K562 (cell line): ENCODE data around the gene PPFIA3. TPM values are rescaled to one million over a fixed set of nuclear protein-coding genes. Genes with fewer than 3 reads are reported as not detected.

Experiments
- ARNT ChIP-seq, 2 experiments: fragments of 450-650 bp; IDR thresholded peaks; 2 replicates each; pipeline ENCODE4 v1.6.1; 2016; ENCODE audit warnings: mild to moderate bottlenecking in 1 of 2
- E2F3 ChIP-seq: fragments of 250-450 bp; sonication (Bioruptor Pico); IDR thresholded peaks from 2 replicates; pipeline ENCODE4 v1.4.0; 2020; ENCODE audit warnings: mild to moderate bottlenecking
- KDM5B ChIP-seq: fragments of 200-600 bp; sonication (generic); IDR thresholded peaks from 2 replicates; pipeline ENCODE4 v1.6.1; 2012; ENCODE audit warnings: low read depth, mild to moderate bottlenecking, moderate library complexity, low read length, control low read depth, inconsistent platforms; ENCODE audit not compliant: insufficient replicate concordance
- LCOR ChIP-seq: sonication (generic); formaldehyde crosslinking; IDR thresholded peaks from 2 replicates; pipeline ENCODE4 v1.8.0; 2022; ENCODE audit warnings: mild to moderate bottlenecking, missing genetic modification reagents
- MTA3 ChIP-seq: fragments of 450-650 bp; formaldehyde crosslinking; IDR thresholded peaks from 2 replicates; pipeline ENCODE4 v1.6.1; 2017; ENCODE audit warnings: mild to moderate bottlenecking, borderline replicate concordance
- SMARCE1 ChIP-seq: fragments of 450-650 bp; IDR thresholded peaks from 2 replicates; pipeline ENCODE4 v1.7.1; 2016; ENCODE audit warnings: mild to moderate bottlenecking
- ZNF224 ChIP-seq: sonication (generic); formaldehyde crosslinking; IDR thresholded peaks from 2 replicates; pipeline ENCODE4 v1.8.0; 2022; ENCODE audit warnings: mild to moderate bottlenecking, missing genetic modification reagents
- ZNF274 ChIP-seq: IDR thresholded peaks from 2 replicates; pipeline ENCODE4 v1.6.1; 2011; ENCODE audit warnings: low read depth, mild to moderate bottlenecking, low read length, moderate library complexity, borderline replicate concordance
- polyA plus RNA-seq, 8 experiments: library from polyadenylated mRNA; depleted of rRNA in 4 of 8; stranded (reverse) in 5 of 8; unstranded in 3 of 8; fragments of >200 nt; fragmentation: Nextera tagmentation in 2 of 8; fragmentation: Illumina TruSeq in 1 of 8; extraction: Ambion mirVana in 2 of 8; extraction: Trizol in 1 of 8; gene quantifications; 2 replicates each; pipeline versions ENCODE4 v1.2.1 to v1.2.3, GENCODE V29; 2011 to 2014; ENCODE audit warnings: inconsistent platforms in 1 of 8, missing spikeins in 1 of 8
- total RNA-seq, 7 experiments: library from RNA; depleted of rRNA in 6 of 7; stranded (reverse); fragments of >200 nt in 6 of 7; fragmentation: Illumina TruSeq in 2 of 7; extraction: Trizol in 2 of 7; gene quantifications; 2 replicates each; pipeline versions ENCODE4 v1.2.1 to v1.2.3, GENCODE V29; 2011 to 2021; ENCODE audit warnings: low replicate concordance in 1 of 7
- TF ChIP-seq, protein P1 (sequence below), 2 experiments: IDR thresholded peaks; 2 replicates each; pipeline ENCODE4 v1.6.1; 2012; ENCODE audit warnings: improper control_type of control experiment in 2 of 2, low read depth in 2 of 2, low read length in 2 of 2, borderline replicate concordance in 1 of 2
- TF ChIP-seq, protein P2 (sequence below), 2 experiments: fragments of 250-450 bp in 1 of 2; fragments of 450-650 bp in 1 of 2; sonication (Bioruptor Pico) in 1 of 2; IDR thresholded peaks; 2 replicates each; pipeline versions ENCODE4 v1.6.1 to v1.8.0; 2016 to 2021; ENCODE audit warnings: mild to moderate bottlenecking in 2 of 2, moderate library complexity in 2 of 2, missing compliant biosample characterization in 1 of 2, missing genetic modification characterization in 1 of 2
- TF ChIP-seq, protein P3 (sequence below): fragments of 450-650 bp; IDR thresholded peaks from 2 replicates; pipeline ENCODE4 v1.6.1; 2016; ENCODE audit warnings: mild to moderate bottlenecking, moderate library complexity

PPFIA3 gene
- total and polyA plus RNA-seq, 9 of the 15 experiments (the other 6 are each of a cell fraction or from before 2014, with no cell fraction given): 0.10 to 53.0 (median 17.6) TPM

- TF ChIP-seq ZNF274: no peak
- TF ChIP-seq, protein P1, sequence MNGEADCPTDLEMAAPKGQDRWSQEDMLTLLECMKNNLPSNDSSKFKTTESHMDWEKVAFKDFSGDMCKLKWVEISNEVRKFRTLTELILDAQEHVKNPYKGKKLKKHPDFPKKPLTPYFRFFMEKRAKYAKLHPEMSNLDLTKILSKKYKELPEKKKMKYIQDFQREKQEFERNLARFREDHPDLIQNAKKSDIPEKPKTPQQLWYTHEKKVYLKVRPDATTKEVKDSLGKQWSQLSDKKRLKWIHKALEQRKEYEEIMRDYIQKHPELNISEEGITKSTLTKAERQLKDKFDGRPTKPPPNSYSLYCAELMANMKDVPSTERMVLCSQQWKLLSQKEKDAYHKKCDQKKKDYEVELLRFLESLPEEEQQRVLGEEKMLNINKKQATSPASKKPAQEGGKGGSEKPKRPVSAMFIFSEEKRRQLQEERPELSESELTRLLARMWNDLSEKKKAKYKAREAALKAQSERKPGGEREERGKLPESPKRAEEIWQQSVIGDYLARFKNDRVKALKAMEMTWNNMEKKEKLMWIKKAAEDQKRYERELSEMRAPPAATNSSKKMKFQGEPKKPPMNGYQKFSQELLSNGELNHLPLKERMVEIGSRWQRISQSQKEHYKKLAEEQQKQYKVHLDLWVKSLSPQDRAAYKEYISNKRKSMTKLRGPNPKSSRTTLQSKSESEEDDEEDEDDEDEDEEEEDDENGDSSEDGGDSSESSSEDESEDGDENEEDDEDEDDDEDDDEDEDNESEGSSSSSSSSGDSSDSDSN (IDR thresholded peaks at IDR 0.05; ENCODE audit: borderline replicate concordance in 1 of 2, low read depth in 2 of 2, low read length in 2 of 2): no peak; a peak in 1 of 4 replicates
- 0 out of 2 replicates have a peak, but pooled peaks have one; percentile 25 for TF ChIP-seq E2F3 (CRISPR knock-in tag)
- TF ChIP-seq KDM5B: no peak
- TF ChIP-seq MTA3: peak; percentile 80; the same call in 1 of the 2 replicates
- TF ChIP-seq LCOR (CRISPR knock-in tag): no peak
- no peak for TF ChIP-seq ZNF224 (CRISPR knock-in tag)
- TF ChIP-seq SMARCE1: no peak
- TF ChIP-seq, protein P2, sequence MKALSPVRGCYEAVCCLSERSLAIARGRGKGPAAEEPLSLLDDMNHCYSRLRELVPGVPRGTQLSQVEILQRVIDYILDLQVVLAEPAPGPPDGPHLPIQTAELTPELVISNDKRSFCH (CRISPR knock-in tag; IDR thresholded peaks at IDR 0.05): no peak
- TF ChIP-seq, protein P2 (tag; IDR thresholded peaks at IDR 0.05): peak; percentile 78; the same call in 1 of the 2 replicates
- TF ChIP-seq ARNT (IDR thresholded peaks at IDR 0.05): peak in 1 of 2 experiments; percentile 77; a peak in 1 of 4 replicates
- TF ChIP-seq, protein P3, sequence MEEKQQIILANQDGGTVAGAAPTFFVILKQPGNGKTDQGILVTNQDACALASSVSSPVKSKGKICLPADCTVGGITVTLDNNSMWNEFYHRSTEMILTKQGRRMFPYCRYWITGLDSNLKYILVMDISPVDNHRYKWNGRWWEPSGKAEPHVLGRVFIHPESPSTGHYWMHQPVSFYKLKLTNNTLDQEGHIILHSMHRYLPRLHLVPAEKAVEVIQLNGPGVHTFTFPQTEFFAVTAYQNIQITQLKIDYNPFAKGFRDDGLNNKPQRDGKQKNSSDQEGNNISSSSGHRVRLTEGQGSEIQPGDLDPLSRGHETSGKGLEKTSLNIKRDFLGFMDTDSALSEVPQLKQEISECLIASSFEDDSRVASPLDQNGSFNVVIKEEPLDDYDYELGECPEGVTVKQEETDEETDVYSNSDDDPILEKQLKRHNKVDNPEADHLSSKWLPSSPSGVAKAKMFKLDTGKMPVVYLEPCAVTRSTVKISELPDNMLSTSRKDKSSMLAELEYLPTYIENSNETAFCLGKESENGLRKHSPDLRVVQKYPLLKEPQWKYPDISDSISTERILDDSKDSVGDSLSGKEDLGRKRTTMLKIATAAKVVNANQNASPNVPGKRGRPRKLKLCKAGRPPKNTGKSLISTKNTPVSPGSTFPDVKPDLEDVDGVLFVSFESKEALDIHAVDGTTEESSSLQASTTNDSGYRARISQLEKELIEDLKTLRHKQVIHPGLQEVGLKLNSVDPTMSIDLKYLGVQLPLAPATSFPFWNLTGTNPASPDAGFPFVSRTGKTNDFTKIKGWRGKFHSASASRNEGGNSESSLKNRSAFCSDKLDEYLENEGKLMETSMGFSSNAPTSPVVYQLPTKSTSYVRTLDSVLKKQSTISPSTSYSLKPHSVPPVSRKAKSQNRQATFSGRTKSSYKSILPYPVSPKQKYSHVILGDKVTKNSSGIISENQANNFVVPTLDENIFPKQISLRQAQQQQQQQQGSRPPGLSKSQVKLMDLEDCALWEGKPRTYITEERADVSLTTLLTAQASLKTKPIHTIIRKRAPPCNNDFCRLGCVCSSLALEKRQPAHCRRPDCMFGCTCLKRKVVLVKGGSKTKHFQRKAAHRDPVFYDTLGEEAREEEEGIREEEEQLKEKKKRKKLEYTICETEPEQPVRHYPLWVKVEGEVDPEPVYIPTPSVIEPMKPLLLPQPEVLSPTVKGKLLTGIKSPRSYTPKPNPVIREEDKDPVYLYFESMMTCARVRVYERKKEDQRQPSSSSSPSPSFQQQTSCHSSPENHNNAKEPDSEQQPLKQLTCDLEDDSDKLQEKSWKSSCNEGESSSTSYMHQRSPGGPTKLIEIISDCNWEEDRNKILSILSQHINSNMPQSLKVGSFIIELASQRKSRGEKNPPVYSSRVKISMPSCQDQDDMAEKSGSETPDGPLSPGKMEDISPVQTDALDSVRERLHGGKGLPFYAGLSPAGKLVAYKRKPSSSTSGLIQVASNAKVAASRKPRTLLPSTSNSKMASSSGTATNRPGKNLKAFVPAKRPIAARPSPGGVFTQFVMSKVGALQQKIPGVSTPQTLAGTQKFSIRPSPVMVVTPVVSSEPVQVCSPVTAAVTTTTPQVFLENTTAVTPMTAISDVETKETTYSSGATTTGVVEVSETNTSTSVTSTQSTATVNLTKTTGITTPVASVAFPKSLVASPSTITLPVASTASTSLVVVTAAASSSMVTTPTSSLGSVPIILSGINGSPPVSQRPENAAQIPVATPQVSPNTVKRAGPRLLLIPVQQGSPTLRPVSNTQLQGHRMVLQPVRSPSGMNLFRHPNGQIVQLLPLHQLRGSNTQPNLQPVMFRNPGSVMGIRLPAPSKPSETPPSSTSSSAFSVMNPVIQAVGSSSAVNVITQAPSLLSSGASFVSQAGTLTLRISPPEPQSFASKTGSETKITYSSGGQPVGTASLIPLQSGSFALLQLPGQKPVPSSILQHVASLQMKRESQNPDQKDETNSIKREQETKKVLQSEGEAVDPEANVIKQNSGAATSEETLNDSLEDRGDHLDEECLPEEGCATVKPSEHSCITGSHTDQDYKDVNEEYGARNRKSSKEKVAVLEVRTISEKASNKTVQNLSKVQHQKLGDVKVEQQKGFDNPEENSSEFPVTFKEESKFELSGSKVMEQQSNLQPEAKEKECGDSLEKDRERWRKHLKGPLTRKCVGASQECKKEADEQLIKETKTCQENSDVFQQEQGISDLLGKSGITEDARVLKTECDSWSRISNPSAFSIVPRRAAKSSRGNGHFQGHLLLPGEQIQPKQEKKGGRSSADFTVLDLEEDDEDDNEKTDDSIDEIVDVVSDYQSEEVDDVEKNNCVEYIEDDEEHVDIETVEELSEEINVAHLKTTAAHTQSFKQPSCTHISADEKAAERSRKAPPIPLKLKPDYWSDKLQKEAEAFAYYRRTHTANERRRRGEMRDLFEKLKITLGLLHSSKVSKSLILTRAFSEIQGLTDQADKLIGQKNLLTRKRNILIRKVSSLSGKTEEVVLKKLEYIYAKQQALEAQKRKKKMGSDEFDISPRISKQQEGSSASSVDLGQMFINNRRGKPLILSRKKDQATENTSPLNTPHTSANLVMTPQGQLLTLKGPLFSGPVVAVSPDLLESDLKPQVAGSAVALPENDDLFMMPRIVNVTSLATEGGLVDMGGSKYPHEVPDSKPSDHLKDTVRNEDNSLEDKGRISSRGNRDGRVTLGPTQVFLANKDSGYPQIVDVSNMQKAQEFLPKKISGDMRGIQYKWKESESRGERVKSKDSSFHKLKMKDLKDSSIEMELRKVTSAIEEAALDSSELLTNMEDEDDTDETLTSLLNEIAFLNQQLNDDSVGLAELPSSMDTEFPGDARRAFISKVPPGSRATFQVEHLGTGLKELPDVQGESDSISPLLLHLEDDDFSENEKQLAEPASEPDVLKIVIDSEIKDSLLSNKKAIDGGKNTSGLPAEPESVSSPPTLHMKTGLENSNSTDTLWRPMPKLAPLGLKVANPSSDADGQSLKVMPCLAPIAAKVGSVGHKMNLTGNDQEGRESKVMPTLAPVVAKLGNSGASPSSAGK: peak; percentile 95
Measured at GRCh38 chr19:49113762-49114629, 5.3 kb upstream of the PPFIA3 start, which contains the start of gene LIN7B (continued).
